ENCODE data around the gene SDCCAG8. TPM values are rescaled to one million over a fixed set of nuclear protein-coding genes. Genes with fewer than 3 reads are reported as not detected.

Gene SDCCAG8
- total and polyA plus RNA-seq, 4 donors = 25.4 to 96.7 (median 48.2) TPM

DNA sequence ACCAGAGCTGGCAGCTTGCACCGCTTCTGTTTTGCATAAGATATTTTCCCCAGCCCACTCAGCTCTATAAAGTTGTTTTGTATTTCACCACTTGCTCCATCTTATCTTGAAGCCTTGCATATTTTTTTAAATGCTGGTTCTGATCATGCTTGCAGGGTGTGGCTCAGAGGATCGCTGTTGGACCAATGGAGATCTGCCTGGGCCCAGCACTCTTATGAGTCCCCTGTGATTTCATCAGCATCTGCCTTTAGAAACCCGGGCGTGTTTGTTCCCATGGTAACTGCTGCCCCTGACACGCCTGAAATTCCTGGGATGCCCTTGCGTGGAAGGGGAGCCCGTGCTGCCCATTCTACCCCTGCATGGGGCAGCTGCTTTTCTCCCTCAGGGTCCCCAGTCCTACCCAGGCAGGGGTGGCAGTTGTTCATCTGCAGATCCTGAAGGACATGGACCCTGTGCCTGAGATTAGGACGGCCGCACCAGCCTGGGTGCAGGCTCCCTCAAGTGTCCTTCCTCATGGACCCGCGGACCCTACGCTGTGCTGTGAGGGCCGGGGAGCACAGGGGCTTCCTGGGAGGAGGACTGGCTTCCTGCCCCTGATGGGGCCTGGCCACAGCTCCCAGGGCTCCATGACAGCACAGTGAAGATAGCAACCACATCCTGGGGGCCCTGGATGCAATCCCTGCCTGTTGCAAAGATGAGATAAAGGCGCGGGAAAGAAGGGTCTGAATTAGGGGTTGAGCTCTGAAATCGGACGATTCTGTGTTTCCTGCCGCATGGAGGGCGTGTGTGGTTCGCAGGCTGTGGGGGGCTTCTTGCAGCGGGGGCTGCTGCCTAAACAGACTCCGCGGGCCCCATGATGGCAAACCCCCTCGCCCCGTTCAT, 226.5 kb downstream of the SDCCAG8 start:
- no peak overlapping the region for H3K27ac ChIP-seq (ENCODE audit: low read depth in 1 of 2, low read length in 1 of 2)
- peaks cover 0 to 13% (median 5%) of the 10 kb centered on the region in 5 donors for H3K4me1 ChIP-seq (ENCODE audit: control insufficient read depth in 5 of 5, insufficient read depth in 5 of 5, low read length in 5 of 5)
- H3K9me3 ChIP-seq (ENCODE audit: control insufficient read depth in 4 of 4, insufficient read depth in 3 of 4, low read length in 3 of 4) = no peaks in the 10 kb centered on the region
- DNase-seq (peak in 2 of 3 donors; percentile 35 to 48), ATAC-seq (ENCODE audit: insufficient read depth, low FRiP score) (no peak)
- 26 to 38% methylated on average over 25 of the region's 25 CpGs for WGBS, 2 donors
- H3K4me3 ChIP-seq = peak overlapping the region; percentile 2
- peak overlapping the region in 1 of 2 donors; percentile 67 for H3K9ac ChIP-seq (ENCODE audit: insufficient read depth in 1 of 2, low read length in 2 of 2)
- H3K36me3 ChIP-seq (ENCODE audit: control insufficient read depth in 4 of 4, insufficient read depth in 4 of 4, low read length in 4 of 4) = peaks cover 0 to 4% (median 0%) of the 10 kb centered on the region in 4 donors
- TF ChIP-seq, protein P1, sequence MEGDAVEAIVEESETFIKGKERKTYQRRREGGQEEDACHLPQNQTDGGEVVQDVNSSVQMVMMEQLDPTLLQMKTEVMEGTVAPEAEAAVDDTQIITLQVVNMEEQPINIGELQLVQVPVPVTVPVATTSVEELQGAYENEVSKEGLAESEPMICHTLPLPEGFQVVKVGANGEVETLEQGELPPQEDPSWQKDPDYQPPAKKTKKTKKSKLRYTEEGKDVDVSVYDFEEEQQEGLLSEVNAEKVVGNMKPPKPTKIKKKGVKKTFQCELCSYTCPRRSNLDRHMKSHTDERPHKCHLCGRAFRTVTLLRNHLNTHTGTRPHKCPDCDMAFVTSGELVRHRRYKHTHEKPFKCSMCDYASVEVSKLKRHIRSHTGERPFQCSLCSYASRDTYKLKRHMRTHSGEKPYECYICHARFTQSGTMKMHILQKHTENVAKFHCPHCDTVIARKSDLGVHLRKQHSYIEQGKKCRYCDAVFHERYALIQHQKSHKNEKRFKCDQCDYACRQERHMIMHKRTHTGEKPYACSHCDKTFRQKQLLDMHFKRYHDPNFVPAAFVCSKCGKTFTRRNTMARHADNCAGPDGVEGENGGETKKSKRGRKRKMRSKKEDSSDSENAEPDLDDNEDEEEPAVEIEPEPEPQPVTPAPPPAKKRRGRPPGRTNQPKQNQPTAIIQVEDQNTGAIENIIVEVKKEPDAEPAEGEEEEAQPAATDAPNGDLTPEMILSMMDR (IDR thresholded peaks at IDR 0.05; ENCODE audit: control extremely low read depth, extremely low read depth) = no peak
- no peaks in the 10 kb centered on the region for H3K27me3 ChIP-seq (ENCODE audit: control insufficient read depth in 3 of 3, insufficient read depth in 3 of 3, low read length in 2 of 3)

DNA sequence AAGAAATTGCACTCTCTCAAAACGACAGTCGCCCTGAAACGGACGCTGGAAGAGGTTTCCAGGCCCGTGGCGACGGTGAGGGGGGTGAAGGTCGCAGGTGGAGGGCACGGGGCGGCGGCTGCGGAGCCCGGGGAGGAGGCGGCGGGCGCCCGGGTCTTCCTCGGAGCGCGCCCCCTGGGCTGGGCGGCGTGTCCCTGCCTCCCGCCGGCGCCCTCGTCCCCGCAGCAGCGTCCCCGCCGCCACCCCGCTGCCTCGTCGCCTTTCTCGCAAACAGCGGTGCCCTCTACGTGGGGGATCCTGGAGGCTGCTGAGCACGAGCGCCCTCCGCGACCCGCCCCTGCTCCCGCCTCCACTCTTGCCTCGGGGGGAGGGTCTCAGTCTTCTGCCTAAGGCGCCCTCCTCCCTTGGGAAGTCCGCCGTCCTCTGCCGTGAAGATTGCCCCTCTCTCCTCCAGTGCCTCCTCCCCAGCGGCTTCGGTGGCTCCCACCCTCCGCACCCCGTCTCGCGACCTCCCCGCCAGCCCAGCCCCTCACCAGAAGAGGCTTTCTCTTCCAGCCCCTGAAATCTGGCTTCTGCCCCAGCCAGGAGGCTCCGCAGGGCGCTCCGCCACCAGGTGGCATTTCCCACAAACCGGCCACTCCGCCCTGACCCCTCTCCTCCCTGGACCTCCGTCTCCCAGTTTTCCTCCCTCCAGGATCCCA, 227.4 kb downstream of the SDCCAG8 start:
- H3K9ac ChIP-seq (ENCODE audit: insufficient read depth in 1 of 2, low read length in 2 of 2) = peak overlapping the region in 1 of 2 donors; percentile 46
- WGBS, 2 donors = 12 to 24% methylated on average over 49 to 60 of the region's 60 CpGs
- ATAC-seq (ENCODE audit: insufficient read depth, low FRiP score) = no peak
- peaks cover 0 to 13% (median 5%) of the 10 kb centered on the region in 5 donors for H3K4me1 ChIP-seq (ENCODE audit: control insufficient read depth in 5 of 5, insufficient read depth in 5 of 5, low read length in 5 of 5)
- TF ChIP-seq, protein P1 (IDR thresholded peaks at IDR 0.05; ENCODE audit: control extremely low read depth, extremely low read depth) = no peak
- H3K36me3 ChIP-seq (ENCODE audit: control insufficient read depth in 4 of 4, insufficient read depth in 4 of 4, low read length in 4 of 4) = peaks cover 0 to 2% (median 0%) of the 10 kb centered on the region in 4 donors
- H3K9me3 ChIP-seq (ENCODE audit: control insufficient read depth in 4 of 4, insufficient read depth in 3 of 4, low read length in 3 of 4) = no peaks in the 10 kb centered on the region
- H3K27ac ChIP-seq (ENCODE audit: low read depth in 1 of 2, low read length in 1 of 2) = no peak overlapping the region
- H3K4me3 ChIP-seq = peak overlapping the region; percentile 14
- peak in 1 of 3 donors; percentile 46 for DNase-seq
- H3K27me3 ChIP-seq (ENCODE audit: control insufficient read depth in 3 of 3, insufficient read depth in 3 of 3, low read length in 2 of 3) = no peaks in the 10 kb centered on the region

DNA sequence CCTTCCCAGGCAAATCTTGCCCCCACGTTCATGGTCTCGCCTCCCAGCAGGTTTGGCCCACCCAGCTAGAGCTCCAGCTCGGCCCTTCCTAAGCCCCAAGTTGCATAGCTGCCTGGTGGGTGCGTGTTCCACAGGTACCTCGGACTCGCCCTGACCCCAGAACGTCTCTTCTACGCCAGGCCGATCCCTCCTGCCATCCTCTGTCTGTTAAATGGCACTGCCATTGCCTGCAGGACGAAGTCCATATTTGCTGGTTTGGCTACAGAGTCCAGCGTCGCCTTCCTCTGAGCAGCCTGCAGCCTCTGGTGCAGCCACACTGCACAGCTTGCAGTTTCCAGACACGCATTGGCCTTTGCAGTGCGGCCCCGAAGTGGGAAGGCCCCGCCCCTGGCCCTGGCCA, 228.1 kb downstream of the SDCCAG8 start:
- peaks cover 0 to 13% (median 5%) of the 10 kb centered on the region in 5 donors for H3K4me1 ChIP-seq (ENCODE audit: control insufficient read depth in 5 of 5, insufficient read depth in 5 of 5, low read length in 5 of 5)
- 97% methylated on average over 16 of the region's 16 CpGs for WGBS, 2 donors
- H3K9me3 ChIP-seq (ENCODE audit: control insufficient read depth in 4 of 4, insufficient read depth in 3 of 4, low read length in 3 of 4) = no peaks in the 10 kb centered on the region
- ATAC-seq (ENCODE audit: insufficient read depth, low FRiP score) (no peak), DNase-seq (no peak)
- peaks cover 0 to 7% (median 0%) of the 10 kb centered on the region in 4 donors for H3K36me3 ChIP-seq (ENCODE audit: control insufficient read depth in 4 of 4, insufficient read depth in 4 of 4, low read length in 4 of 4)
- TF ChIP-seq, protein P1 (IDR thresholded peaks at IDR 0.05; ENCODE audit: control extremely low read depth, extremely low read depth) = no peak
- H3K27ac ChIP-seq (ENCODE audit: low read depth in 1 of 2, low read length in 1 of 2) = no peak overlapping the region
- no peak overlapping the region for H3K4me3 ChIP-seq
- no peak overlapping the region for H3K9ac ChIP-seq (ENCODE audit: insufficient read depth in 1 of 2, low read length in 2 of 2)
- no peaks in the 10 kb centered on the region for H3K27me3 ChIP-seq (ENCODE audit: control insufficient read depth in 3 of 3, insufficient read depth in 3 of 3, low read length in 2 of 3)
